Thymus (tissue), 11 donors: ENCODE results near the gene EBI3. TPM values are rescaled to one million over a fixed set of nuclear protein-coding genes. Genes with fewer than 3 reads are reported as not detected.
"Not testable (repeated sequence)": the region's sequence is repeated elsewhere in the genome, so short reads cannot be mapped to it uniquely, and the experiment has no call there.

Experiments
- DNase-seq, 9 donors: peaks; one replicate each; pipeline ENCODE4 v3.0.0-alpha.2; 2013; ENCODE audit warnings: low spot score in 9 of 9, low read depth in 6 of 9, missing footprints in 1 of 9
- H3K27ac ChIP-seq, 2 donors: one replicate each; pipeline ENCODE4 v1.5.1; 2013; ENCODE audit warnings: control low read depth in 1 of 2, low read depth in 1 of 2, low read length in 1 of 2, mild to moderate bottlenecking in 1 of 2, moderate library complexity in 1 of 2
- H3K27me3 ChIP-seq, 2 donors: one replicate each; pipeline ENCODE4 v1.5.1; 2013; ENCODE audit warnings: low read length in 1 of 2; ENCODE audit not compliant: control insufficient read depth in 2 of 2, insufficient read depth in 1 of 2
- H3K36me3 ChIP-seq, 2 donors: one replicate each; pipeline ENCODE4 v1.5.1; 2013; ENCODE audit warnings: low read length in 1 of 2, mild to moderate bottlenecking in 1 of 2, moderate library complexity in 1 of 2; ENCODE audit not compliant: control insufficient read depth in 2 of 2, insufficient read depth in 2 of 2
- H3K4me1 ChIP-seq, 2 donors: one replicate each; pipeline ENCODE4 v1.5.1; 2013; ENCODE audit warnings: low read length in 2 of 2; ENCODE audit not compliant: control insufficient read depth in 2 of 2, insufficient read depth in 2 of 2
- H3K4me3 ChIP-seq, 2 donors: one replicate each; pipeline ENCODE4 v1.5.1; 2013; ENCODE audit warnings: low read length in 2 of 2, control low read depth in 1 of 2, mild to moderate bottlenecking in 1 of 2
- H3K9me3 ChIP-seq, 2 donors: one replicate each; pipeline ENCODE4 v1.5.1; 2013; ENCODE audit warnings: low read length in 1 of 2, mild to moderate bottlenecking in 1 of 2; ENCODE audit not compliant: control insufficient read depth in 2 of 2, insufficient read depth in 1 of 2
- WGBS: extraction: QIAGEN DNeasy Blood & Tissue Kit; methylation state at CpG from one replicate; pipeline ENCODE4 v1.1.7; 2013; 5-methylcytosine and 5-hydroxymethylcytosine counted together
- polyA plus RNA-seq: library from polyadenylated mRNA; stranded (reverse); fragments of 200-250 nt; gene quantifications from one replicate; pipeline ENCODE4 v1.2.3, GENCODE V29; 2013
- total RNA-seq: library from RNA; stranded (reverse); fragments of 120-200 nt; gene quantifications from one replicate; pipeline ENCODE4 v1.2.4, GENCODE V29; 2013
- donor health status: healthy.

Gene EBI3
- total and polyA plus RNA-seq, 2 donors, result 5.7 to 16.2 TPM

- Histone ChIP-seq H3K4me3 (no peak overlapping the region), H3K36me3 (peaks cover 0 to 3% of the 10 kb centered on the region in 2 donors), H3K9me3 (peaks cover under 1 to 3% of the 10 kb centered on the region in 2 donors), H3K4me1 (peaks cover 3 to 7% of the 10 kb centered on the region in 2 donors), H3K27me3 (peaks cover 37 to 58% of the 10 kb centered on the region in 2 donors), H3K27ac (no peak overlapping the region)
- WGBS, result 4% methylated on average over 4 of the region's 4 CpGs
- DNase-seq, result no peak
Measured at GRCh38 chr19:4278010-4278409, 48.7 kb downstream of the EBI3 start.

DNA sequence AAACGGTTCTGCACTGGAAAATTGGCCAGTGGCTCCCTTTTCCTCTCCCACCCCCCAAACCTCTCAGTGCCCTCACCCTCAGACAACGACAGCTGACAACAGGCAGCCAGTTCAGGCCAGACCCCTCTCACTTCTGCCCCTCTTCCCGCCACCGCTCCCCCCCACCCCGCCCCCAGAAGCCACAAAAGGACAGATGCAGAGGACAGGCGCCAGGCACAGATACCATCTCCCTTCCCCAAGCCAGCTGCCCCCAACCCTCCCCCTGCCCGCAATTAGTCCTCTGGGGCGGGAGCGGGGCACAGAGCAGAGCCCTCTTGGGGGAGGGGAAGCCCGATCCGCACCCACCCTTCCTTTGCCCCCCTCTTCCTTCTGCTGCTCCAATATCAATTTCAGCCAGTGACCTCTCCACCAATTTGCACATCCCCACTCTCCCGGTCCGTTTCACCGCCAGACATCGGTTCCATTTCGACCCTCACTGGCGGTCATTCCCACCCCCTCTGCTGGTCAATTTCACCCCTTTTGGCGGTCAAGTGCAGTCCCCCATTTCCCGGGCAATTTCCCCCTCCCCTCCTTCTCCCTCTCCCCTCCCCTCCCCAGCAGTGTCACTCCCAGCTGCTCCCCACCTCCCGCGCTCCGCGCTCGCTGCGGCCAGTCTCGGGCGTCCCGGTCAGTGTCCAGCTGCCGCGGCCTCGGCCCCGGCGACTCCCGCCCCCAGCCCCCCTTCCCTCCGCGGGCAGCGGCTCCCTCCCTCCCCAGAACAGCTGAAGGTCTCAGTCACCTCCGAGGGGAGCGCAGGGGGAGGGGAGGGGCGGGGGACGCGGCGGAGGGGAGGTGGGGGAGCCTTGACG lies 49.3 kb downstream of the EBI3 start, which contains the start of gene SHD:
Gene SHD, plus strand, starts transcription at position 848 of the 848 bp plus-strand sequence. CDS start 798 bp downstream, outside the sequence.
- 1% methylated on average over 43 of the region's 44 CpGs for WGBS
- Histone ChIP-seq H3K9me3 (peaks cover 1 to 3% of the 10 kb centered on the region in 2 donors), H3K36me3 (no peaks in the 10 kb centered on the region), H3K4me1 (peaks cover 3 to 7% of the 10 kb centered on the region in 2 donors), H3K27me3 (peaks cover 37 to 58% of the 10 kb centered on the region in 2 donors), H3K27ac (no peak within 1 kb of the TSS), H3K4me3 (peak within 1 kb of the TSS in 1 of 2 donors; percentile 21)
- DNase-seq, result no peak

DNA sequence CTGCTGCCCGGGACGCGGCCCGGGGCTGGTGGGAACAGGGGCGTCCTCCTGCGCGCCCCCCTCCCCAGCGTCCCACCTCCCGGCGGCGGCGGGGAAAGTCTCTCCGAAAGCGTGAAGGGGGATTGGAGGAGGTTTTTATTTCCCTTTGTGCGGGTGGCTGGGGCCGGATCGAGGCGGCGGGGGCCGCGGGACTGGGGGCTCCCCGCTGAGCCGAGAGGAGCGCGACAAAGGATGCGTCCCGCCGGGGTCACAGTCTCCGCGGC lies 49.9 kb downstream of the EBI3 start:
- under 1% methylated on average over 30 of the region's 30 CpGs for WGBS
- H3K27me3 ChIP-seq, result peaks cover 37 to 58% of the 10 kb centered on the region in 2 donors

GRCh38 chr19:4279530-4280422 lies 50.5 kb downstream of the EBI3 start:
- 5% methylated on average over 71 of the region's 71 CpGs for WGBS
- H3K9me3 ChIP-seq, result peaks cover 1 to 3% of the 10 kb centered on the region in 2 donors
- H3K27me3 ChIP-seq, result peaks cover 37 to 63% of the 10 kb centered on the region in 2 donors
- no peaks in the 10 kb centered on the region for H3K36me3 ChIP-seq
- DNase-seq, result no peak
- H3K27ac ChIP-seq, result no peak overlapping the region
- H3K4me1 ChIP-seq, result peaks cover 3 to 7% of the 10 kb centered on the region in 2 donors
- peak overlapping the region in 1 of 2 donors; percentile 21 for H3K4me3 ChIP-seq

More for the DNA sequence above, 49.9 kb downstream of the EBI3 start:
- DNase-seq, result no peak
- H3K4me1 ChIP-seq, result peaks cover 3 to 7% of the 10 kb centered on the region in 2 donors
- peak overlapping the region in 1 of 2 donors; percentile 21 for H3K4me3 ChIP-seq
- H3K27ac ChIP-seq, result no peak overlapping the region
- peaks cover 1 to 3% of the 10 kb centered on the region in 2 donors for H3K9me3 ChIP-seq
- no peaks in the 10 kb centered on the region for H3K36me3 ChIP-seq

DNA sequence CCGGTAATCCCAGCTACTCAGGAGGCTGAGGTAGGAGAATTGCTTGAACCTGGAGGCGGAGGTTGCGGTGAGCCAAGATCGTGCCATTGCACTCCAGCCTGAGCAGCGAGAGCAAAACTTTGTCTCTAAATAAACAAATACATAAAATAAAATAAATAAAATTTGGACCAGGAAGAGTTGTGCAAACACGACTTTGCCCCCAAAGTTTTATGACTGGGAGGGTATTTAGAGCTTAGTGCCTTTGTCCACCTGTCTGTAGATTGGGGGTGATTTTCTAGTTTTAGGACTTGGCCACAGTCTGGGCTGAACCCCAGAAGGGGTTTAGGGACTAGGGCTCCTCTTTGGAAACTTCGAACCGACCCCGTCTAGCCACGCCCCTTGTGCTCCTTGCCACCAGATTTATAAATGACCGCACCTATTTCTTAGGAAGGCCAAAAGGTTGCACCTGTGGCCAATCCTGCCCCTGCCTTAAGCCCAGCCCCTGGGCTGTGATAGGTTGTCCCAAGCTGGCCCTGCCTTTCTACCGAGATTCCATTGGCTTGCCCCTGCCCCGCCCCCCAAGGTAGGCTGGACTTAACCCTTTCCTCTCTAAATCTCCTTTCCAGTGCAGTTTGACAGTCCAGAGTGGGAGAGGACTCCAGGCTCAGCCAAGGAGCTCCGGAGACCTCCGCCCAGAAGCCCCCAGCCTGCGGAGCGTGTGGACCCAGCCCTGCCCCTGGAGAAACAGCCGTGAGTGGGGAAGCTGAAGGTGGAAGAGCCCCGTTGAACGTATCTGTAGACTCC lies 55.0 kb downstream of the EBI3 start:
- Histone ChIP-seq H3K4me3 (no peak overlapping the region), H3K27me3 (peaks cover 17 to 37% of the 10 kb centered on the region in 2 donors), H3K36me3 (no peaks in the 10 kb centered on the region), H3K4me1 (peaks cover 3 to 4% of the 10 kb centered on the region in 2 donors), H3K27ac (no peak overlapping the region), H3K9me3 (peaks cover 0 to 1% of the 10 kb centered on the region in 2 donors)
- WGBS, result 72% methylated on average over 20 of the region's 20 CpGs
- DNase-seq, result no peak

DNA sequence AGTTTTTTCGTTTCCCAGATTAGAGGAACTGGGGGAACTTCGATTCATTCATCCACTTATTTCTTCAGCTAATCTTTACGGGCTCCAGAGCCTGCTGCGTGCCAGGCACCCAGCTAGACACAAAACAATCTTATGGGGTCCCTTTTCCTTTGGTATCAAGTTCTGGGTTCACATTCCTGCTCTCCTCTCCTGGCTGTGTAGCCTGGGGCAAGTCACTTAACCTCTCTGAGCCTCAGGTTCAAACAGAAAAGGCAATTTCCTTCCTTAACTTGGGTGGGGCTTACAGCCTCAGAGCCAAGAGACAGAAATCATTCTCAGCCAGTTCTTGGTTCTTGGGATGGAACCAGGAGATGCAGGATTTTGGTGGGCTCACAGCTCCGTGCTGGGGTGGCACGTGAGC lies 55.7 kb downstream of the EBI3 start:
- WGBS, result 85% methylated on average over 6 of the region's 6 CpGs
- H3K36me3 ChIP-seq, result no peaks in the 10 kb centered on the region
- H3K4me1 ChIP-seq, result peaks cover 0 to 2% of the 10 kb centered on the region in 2 donors
- peaks cover 11 to 31% of the 10 kb centered on the region in 2 donors for H3K27me3 ChIP-seq
- H3K4me3 ChIP-seq, result no peak overlapping the region
- peaks cover 0 to 1% of the 10 kb centered on the region in 2 donors for H3K9me3 ChIP-seq
- no peak for DNase-seq
- no peak overlapping the region for H3K27ac ChIP-seq

GRCh38 chr19:4286141-4286540 lies 56.8 kb downstream of the EBI3 start:
- not testable (repeated sequence) for H3K4me1 ChIP-seq, H3K9me3 ChIP-seq, H3K36me3 ChIP-seq, H3K27ac ChIP-seq, DNase-seq, H3K4me3 ChIP-seq
- 96% methylated on average over 4 of the region's 4 CpGs for WGBS
- peaks cover 0 to 20% of the 10 kb centered on the region in 2 donors for H3K27me3 ChIP-seq
